ENCODE data around the gene GRN.

The GRN gene

DNA sequence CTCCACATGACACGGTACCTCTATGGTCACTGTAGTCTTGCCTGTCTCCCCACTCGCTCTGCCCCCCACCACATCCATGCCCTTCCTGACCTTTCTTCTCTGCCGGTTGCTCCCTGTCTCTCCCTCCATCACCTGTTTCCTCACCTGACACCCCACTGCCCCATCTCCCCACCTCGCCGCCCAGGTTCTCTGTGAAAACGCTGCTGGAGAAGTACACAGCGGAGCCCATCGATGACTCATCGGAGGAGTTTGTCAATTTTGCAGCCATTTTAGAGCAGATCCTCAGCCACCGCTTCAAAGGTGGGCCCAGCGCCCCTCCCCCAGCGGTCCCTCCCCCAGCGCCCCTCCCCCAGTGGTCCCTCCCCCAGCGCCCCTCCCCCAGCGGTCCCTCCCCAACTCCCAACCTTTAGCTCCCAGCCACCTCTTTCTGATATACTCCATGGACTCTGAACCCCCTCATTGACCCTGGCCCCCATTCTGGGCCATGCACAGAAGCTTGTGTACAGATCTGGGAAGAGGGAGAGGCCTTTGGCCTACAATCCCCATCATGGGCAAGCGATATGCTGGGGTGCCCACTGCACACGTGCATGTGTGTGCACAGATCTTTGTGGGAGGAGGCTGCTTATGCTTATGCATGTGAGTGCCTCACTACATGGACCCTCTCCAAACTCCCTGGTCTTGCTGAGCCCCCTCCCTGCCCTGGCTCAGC lies 32.6 kb upstream of the GRN start:
- TF ChIP-seq, protein P1, sequence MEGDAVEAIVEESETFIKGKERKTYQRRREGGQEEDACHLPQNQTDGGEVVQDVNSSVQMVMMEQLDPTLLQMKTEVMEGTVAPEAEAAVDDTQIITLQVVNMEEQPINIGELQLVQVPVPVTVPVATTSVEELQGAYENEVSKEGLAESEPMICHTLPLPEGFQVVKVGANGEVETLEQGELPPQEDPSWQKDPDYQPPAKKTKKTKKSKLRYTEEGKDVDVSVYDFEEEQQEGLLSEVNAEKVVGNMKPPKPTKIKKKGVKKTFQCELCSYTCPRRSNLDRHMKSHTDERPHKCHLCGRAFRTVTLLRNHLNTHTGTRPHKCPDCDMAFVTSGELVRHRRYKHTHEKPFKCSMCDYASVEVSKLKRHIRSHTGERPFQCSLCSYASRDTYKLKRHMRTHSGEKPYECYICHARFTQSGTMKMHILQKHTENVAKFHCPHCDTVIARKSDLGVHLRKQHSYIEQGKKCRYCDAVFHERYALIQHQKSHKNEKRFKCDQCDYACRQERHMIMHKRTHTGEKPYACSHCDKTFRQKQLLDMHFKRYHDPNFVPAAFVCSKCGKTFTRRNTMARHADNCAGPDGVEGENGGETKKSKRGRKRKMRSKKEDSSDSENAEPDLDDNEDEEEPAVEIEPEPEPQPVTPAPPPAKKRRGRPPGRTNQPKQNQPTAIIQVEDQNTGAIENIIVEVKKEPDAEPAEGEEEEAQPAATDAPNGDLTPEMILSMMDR (IDR thresholded peaks at IDR 0.05; ENCODE audit: insufficient read depth, low read length, poor library complexity, severe bottlenecking): no peak
- Histone ChIP-seq H3K4me3 (replicated peaks; ENCODE audit: low read depth, low read length) (no peak overlapping the region), H3K27me3 (replicated peaks; ENCODE audit: control insufficient read depth, insufficient read depth, low read length) (peaks cover 2% of the 10 kb centered on the region), H3K36me3 (ENCODE audit: control insufficient read depth, insufficient read depth, low read length) (no peaks in the 10 kb centered on the region)
- DNase-seq (ENCODE audit: extremely low read depth, insufficient read length): no peak

GRCh38 chr17:44314031-44314430 lies 31.1 kb upstream of the GRN start:
- H3K27me3 ChIP-seq (replicated peaks; ENCODE audit: control insufficient read depth, insufficient read depth, low read length): no peaks in the 10 kb centered on the region; the same call in 1 of the 2 replicates
- DNase-seq (ENCODE audit: extremely low read depth, insufficient read length): no peak
- no peak overlapping the region for H3K4me3 ChIP-seq (replicated peaks; ENCODE audit: low read depth, low read length)
- no peaks in the 10 kb centered on the region for H3K36me3 ChIP-seq (ENCODE audit: control insufficient read depth, insufficient read depth, low read length)
- TF ChIP-seq, protein P1 (IDR thresholded peaks at IDR 0.05; ENCODE audit: insufficient read depth, low read length, poor library complexity, severe bottlenecking): no peak

GRCh38 chr17:44314524-44314868 lies 30.6 kb upstream of the GRN start:
- Histone ChIP-seq H3K36me3 (ENCODE audit: control insufficient read depth, insufficient read depth, low read length) (peaks cover 1% of the 10 kb centered on the region; the same call in 1 of the 2 replicates), H3K27me3 (replicated peaks; ENCODE audit: control insufficient read depth, insufficient read depth, low read length) (no peaks in the 10 kb centered on the region; the same call in 1 of the 2 replicates), H3K4me3 (replicated peaks; ENCODE audit: low read depth, low read length) (peak overlapping the region; percentile 58)
- no peak for DNase-seq (ENCODE audit: extremely low read depth, insufficient read length)
- TF ChIP-seq, protein P1 (IDR thresholded peaks at IDR 0.05; ENCODE audit: insufficient read depth, low read length, poor library complexity, severe bottlenecking): no peak

DNA sequence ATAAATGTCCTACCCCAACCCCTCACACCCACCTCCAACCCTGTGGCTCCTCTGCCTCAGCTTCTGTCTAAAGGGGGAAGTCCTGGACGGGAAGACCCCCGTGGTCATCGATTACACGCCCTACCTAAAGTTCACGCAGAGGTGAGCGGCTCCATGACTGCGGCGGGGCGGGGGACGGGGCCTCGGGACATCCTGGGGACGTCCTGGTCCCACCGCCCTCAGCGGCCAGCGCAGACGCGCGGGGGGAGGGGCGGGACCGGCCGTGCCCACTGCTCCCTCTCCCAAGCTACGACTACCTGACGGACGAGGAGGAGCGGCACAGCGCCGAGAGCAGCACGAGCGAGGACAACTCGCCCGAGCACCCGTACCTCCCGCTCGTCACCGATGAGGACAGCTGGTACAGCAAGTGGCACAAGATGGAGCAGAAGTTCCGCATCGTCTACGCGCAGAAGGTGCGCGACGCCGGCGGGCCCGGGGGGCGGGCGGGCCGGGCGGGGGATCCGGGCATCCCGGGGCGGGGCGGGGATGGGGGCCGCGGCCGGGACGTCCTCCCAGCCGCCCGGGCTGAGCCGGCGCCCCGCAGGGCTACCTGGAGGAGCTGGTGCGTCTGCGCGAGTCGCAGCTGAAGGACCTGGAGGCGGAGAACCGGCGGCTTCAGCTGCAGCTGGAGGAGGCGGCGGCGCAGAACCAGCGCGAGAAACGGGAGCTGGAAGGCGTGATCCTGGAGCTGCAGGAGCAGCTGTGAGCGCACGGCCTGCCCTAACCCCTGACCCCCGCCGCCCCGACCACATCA lies 30.0 kb upstream of the GRN start:
- TF ChIP-seq, protein P1 (IDR thresholded peaks at IDR 0.05; ENCODE audit: insufficient read depth, low read length, poor library complexity, severe bottlenecking): no peak
- DNase-seq (ENCODE audit: extremely low read depth, insufficient read length): no peak
- H3K27me3 ChIP-seq (replicated peaks; ENCODE audit: control insufficient read depth, insufficient read depth, low read length): no peaks in the 10 kb centered on the region; the same call in 1 of the 2 replicates
- H3K36me3 ChIP-seq (ENCODE audit: control insufficient read depth, insufficient read depth, low read length): peaks cover 6% of the 10 kb centered on the region
- peak overlapping the region; percentile 58 for H3K4me3 ChIP-seq (replicated peaks; ENCODE audit: low read depth, low read length)

DNA sequence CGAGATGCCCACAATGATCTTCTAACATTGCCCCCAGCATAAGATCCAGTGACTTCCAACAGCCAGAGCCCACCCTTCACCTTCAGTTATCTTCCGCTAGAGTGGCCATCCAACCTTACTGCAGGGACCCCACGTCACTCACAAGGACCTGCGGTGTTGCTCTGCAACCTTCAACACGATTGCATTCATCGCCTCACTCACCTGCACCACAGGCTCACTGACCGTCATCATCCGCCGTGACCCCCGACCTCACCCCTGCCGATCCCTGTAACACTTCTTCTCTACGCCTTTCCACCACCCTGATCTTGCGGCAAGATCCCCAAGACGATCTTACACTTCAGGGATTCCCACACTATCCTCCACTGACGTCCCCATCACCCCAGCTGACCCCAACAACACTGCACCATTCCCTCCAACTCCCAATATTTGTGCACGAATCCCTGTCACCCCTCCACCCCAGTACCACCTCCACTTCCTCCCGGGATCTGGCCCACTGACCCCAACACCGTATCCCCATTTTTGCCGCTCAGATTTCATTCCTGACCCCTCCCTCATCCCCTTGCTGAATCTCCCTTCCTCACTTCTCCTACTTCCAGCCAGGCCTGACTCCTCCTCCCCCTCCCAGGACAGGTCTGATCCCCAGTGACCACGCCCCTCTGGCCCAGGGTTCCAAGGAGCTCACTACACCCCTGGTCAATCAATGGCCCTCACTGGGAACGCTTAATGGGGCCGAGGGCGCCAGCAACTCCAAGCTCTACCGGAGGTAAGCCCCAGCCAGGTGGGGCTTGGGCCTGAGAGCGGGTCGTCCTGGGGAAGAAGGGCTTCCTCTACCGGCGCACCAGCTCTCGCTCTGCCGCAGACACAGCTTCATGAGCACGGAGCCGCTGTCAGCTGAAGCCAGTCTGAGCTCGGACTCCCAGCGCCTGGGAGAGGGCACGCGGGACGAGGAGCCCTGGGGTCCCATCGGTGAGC lies 29.1 kb upstream of the GRN start:
- H3K4me3 ChIP-seq (replicated peaks; ENCODE audit: low read depth, low read length): peak overlapping the region; percentile 58
- TF ChIP-seq, protein P1 (IDR thresholded peaks at IDR 0.05; ENCODE audit: insufficient read depth, low read length, poor library complexity, severe bottlenecking): no peak
- no peak for DNase-seq (ENCODE audit: extremely low read depth, insufficient read length)
- peaks cover 14% of the 10 kb centered on the region for H3K36me3 ChIP-seq (ENCODE audit: control insufficient read depth, insufficient read depth, low read length)
- no peaks in the 10 kb centered on the region; the same call in 1 of the 2 replicates for H3K27me3 ChIP-seq (replicated peaks; ENCODE audit: control insufficient read depth, insufficient read depth, low read length)
